ENCODE measurements around the gene SETD2. TPM values are rescaled to one million over a fixed set of nuclear protein-coding genes. Genes with fewer than 3 reads are reported as not detected.

The SETD2 gene
- total and polyA plus RNA-seq, 4 donors, result 7.6 to 37.6 (median 19.0) TPM

DNA sequence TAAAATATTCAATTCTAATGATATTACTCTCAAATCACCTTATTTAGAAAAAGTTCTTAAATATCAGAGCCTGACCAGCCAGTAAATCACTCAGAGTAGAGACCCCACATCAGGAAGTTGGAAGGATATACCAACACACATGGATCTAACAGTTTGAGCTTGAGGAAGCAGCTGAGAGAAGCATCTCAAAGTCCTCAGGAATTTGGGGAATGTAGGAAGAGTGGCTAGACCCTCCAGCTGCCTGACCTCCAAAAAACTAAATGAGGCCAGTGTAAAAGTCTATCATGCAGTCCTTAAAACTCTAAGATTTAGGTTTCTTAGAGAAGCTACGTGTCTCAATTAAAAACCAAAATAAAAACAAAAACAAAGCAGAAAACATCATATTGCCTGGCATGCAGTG lies 55.4 kb downstream of the SETD2 start (continued):
- TF ChIP-seq YY1 (IDR thresholded peaks at IDR 0.05), result no peak
- TF ChIP-seq FOXA2 (IDR thresholded peaks at IDR 0.05), result no peak
- no peak for TF ChIP-seq CTCF (IDR thresholded peaks at IDR 0.05; ENCODE audit: low read depth, low read length, missing input control)

DNA sequence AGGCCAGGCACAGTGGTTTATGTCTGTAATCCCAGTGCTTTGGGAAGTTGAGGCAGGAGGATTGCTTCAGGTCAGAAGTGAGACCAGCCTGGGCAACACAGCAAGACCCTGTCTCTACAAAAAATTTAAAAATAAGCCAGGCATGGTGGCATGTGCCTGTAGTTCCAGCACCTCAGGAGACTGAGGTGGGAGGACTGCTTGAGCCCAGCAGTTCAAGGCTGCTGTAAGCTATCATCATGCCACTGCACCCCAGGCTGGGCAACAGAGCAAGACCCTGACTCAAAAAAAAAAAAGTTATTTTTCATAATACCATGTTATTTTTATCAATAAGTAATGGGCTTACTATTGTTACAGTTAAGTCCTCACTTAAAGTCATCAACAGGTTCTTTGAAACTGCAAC lies 59.7 kb downstream of the SETD2 start:
- no peak overlapping the region for H3K9ac ChIP-seq (ENCODE audit: low read depth in 1 of 2, low read length in 2 of 2)
- H3K9me3 ChIP-seq (ENCODE audit: control insufficient read depth in 4 of 4, low read length in 3 of 4), result no peaks in the 10 kb centered on the region
- no peak for TF ChIP-seq CTCF (IDR thresholded peaks at IDR 0.05; ENCODE audit: low read depth, low read length, missing input control)
- TF ChIP-seq FOXA2 (IDR thresholded peaks at IDR 0.05), result no peak
- no peak for TF ChIP-seq EGR1 (IDR thresholded peaks at IDR 0.05; ENCODE audit: low read depth in 2 of 2)
- no peak for TF ChIP-seq FOXA1 (IDR thresholded peaks at IDR 0.05)
- TF ChIP-seq, protein P1, sequence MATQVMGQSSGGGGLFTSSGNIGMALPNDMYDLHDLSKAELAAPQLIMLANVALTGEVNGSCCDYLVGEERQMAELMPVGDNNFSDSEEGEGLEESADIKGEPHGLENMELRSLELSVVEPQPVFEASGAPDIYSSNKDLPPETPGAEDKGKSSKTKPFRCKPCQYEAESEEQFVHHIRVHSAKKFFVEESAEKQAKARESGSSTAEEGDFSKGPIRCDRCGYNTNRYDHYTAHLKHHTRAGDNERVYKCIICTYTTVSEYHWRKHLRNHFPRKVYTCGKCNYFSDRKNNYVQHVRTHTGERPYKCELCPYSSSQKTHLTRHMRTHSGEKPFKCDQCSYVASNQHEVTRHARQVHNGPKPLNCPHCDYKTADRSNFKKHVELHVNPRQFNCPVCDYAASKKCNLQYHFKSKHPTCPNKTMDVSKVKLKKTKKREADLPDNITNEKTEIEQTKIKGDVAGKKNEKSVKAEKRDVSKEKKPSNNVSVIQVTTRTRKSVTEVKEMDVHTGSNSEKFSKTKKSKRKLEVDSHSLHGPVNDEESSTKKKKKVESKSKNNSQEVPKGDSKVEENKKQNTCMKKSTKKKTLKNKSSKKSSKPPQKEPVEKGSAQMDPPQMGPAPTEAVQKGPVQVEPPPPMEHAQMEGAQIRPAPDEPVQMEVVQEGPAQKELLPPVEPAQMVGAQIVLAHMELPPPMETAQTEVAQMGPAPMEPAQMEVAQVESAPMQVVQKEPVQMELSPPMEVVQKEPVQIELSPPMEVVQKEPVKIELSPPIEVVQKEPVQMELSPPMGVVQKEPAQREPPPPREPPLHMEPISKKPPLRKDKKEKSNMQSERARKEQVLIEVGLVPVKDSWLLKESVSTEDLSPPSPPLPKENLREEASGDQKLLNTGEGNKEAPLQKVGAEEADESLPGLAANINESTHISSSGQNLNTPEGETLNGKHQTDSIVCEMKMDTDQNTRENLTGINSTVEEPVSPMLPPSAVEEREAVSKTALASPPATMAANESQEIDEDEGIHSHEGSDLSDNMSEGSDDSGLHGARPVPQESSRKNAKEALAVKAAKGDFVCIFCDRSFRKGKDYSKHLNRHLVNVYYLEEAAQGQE (IDR thresholded peaks at IDR 0.05), result no peak
- TF ChIP-seq RAD21 (IDR thresholded peaks at IDR 0.05), result no peak
- no peak for TF ChIP-seq RXRA (IDR thresholded peaks at IDR 0.05)
- TF ChIP-seq, protein P2, sequence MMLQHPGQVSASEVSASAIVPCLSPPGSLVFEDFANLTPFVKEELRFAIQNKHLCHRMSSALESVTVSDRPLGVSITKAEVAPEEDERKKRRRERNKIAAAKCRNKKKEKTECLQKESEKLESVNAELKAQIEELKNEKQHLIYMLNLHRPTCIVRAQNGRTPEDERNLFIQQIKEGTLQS (IDR thresholded peaks at IDR 0.05), result no peak
- no peak for TF ChIP-seq NR2F2 (IDR thresholded peaks at IDR 0.05)
- TF ChIP-seq YY1 (IDR thresholded peaks at IDR 0.05), result no peak
- no peak for TF ChIP-seq SP1 (IDR thresholded peaks at IDR 0.05)
- TF ChIP-seq, protein P3, sequence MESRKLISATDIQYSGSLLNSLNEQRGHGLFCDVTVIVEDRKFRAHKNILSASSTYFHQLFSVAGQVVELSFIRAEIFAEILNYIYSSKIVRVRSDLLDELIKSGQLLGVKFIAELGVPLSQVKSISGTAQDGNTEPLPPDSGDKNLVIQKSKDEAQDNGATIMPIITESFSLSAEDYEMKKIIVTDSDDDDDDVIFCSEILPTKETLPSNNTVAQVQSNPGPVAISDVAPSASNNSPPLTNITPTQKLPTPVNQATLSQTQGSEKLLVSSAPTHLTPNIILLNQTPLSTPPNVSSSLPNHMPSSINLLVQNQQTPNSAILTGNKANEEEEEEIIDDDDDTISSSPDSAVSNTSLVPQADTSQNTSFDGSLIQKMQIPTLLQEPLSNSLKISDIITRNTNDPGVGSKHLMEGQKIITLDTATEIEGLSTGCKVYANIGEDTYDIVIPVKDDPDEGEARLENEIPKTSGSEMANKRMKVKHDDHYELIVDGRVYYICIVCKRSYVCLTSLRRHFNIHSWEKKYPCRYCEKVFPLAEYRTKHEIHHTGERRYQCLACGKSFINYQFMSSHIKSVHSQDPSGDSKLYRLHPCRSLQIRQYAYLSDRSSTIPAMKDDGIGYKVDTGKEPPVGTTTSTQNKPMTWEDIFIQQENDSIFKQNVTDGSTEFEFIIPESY (IDR thresholded peaks at IDR 0.05), result no peak
- no peak for TF ChIP-seq HNF4A (conservative IDR thresholded peaks at IDR 0.05)
- TF ChIP-seq GABPA (IDR thresholded peaks at IDR 0.05 in 1 of 2, conservative IDR thresholded peaks at IDR 0.05 in 1 of 2), result no peak
- no peak for TF ChIP-seq JUND (IDR thresholded peaks at IDR 0.05)
- no peak for TF ChIP-seq TAF1 (conservative IDR thresholded peaks at IDR 0.05)
- TF ChIP-seq HNF4G (IDR thresholded peaks at IDR 0.05), result no peak
- H3K4me1 ChIP-seq (ENCODE audit: control insufficient read depth in 4 of 4, insufficient read depth in 4 of 4, low read length in 3 of 4), result no peaks in the 10 kb centered on the region
- no peak for DNase-seq (ENCODE audit: low spot score)
- H3K36me3 ChIP-seq (ENCODE audit: control insufficient read depth in 4 of 4, insufficient read depth in 3 of 4, low read depth in 1 of 4, low read length in 3 of 4), result peaks cover 0 to 17% (median 10%) of the 10 kb centered on the region in 4 donors
- H3K4me3 ChIP-seq (ENCODE audit: low read depth in 1 of 3, low read length in 3 of 3), result no peak overlapping the region
- no peak overlapping the region for H3K27ac ChIP-seq (ENCODE audit: low read depth in 1 of 2, low read length in 2 of 2)
- H3K27me3 ChIP-seq (ENCODE audit: control insufficient read depth in 4 of 4, insufficient read depth in 4 of 4, low read length in 3 of 4), result no peaks in the 10 kb centered on the region
